Gastrocnemius medialis (tissue), 4 donors: ENCODE data around the gene MAPRE2. TPM values are rescaled to one million over a fixed set of nuclear protein-coding genes. Genes with fewer than 3 reads are reported as not detected.

ENCODE experiments used
- ATAC-seq, 2 donors: fragments of 150-250 bp; one replicate each; pipeline ENCODE4 v1.9.1; 2016
- DNase-seq, 2 donors: peaks; one replicate each; pipeline ENCODE4 v3.0.0-alpha.2; 2019
- H3K27ac ChIP-seq, 4 donors: fragments of 200-600 bp; sonication (generic); 1 replicate in 1 of 4; 2 replicates in 3 of 4; pipeline ENCODE4 v1.5.1; 2016 to 2018; ENCODE audit warnings: mild to moderate bottlenecking in 2 of 4, moderate library complexity in 1 of 4
- H3K27me3 ChIP-seq, 3 donors: fragments of 200-600 bp; sonication (generic) in 2 of 3; 1 replicate in 1 of 3; 2 replicates in 2 of 3; pipeline versions ENCODE4 v1.5.1 to v1.6.0; 2016 to 2019; ENCODE audit warnings: mild to moderate bottlenecking in 1 of 3, moderate library complexity in 1 of 3
- H3K36me3 ChIP-seq, 2 donors: fragments of 200-600 bp; sonication (generic) in 1 of 2; one replicate each; pipeline ENCODE4 v1.5.1; 2017 to 2018
- H3K4me1 ChIP-seq, 2 donors: fragments of 200-600 bp; sonication (generic) in 1 of 2; one replicate each; pipeline ENCODE4 v1.5.1; 2016 to 2017; ENCODE audit warnings: mild to moderate bottlenecking in 2 of 2
- H3K4me3 ChIP-seq, 4 donors: fragments of 200-600 bp; sonication (generic) in 3 of 4; 1 replicate in 1 of 4; 2 replicates in 3 of 4; pipeline ENCODE4 v1.5.1; 2016 to 2019; ENCODE audit warnings: mild to moderate bottlenecking in 2 of 4
- H3K9me3 ChIP-seq, 3 donors: fragments of 200-600 bp; sonication (generic) in 2 of 3; 1 replicate in 1 of 3; 2 replicates in 2 of 3; pipeline ENCODE4 v1.5.1; 2016 to 2019
- CTCF ChIP-seq, 5 experiments: fragments of 450-650 bp in 3 of 5; fragments of 200-600 bp in 2 of 5; sonication (generic) in 2 of 5; IDR thresholded peaks in 4 of 5; conservative IDR thresholded peaks in 1 of 5; 1 replicate in 4 of 5; 2 replicates in 1 of 5; pipeline ENCODE4 v1.5.1; 2016 to 2019; ENCODE audit warnings: antibody characterized with exemption in 5 of 5, mild to moderate bottlenecking in 3 of 5, moderate library complexity in 3 of 5
- POLR2A ChIP-seq, 2 donors: fragments of 450-650 bp; IDR thresholded peaks; one replicate each; pipeline ENCODE4 v1.6.1; 2017; ENCODE audit warnings: antibody characterized with exemption in 2 of 2, mild to moderate bottlenecking in 2 of 2, moderate library complexity in 2 of 2
- in situ Hi-C, 4 donors: fragments of 200-750 bp; cut with MboI; loops; one replicate each; pipeline versions ENCODE4 v1.15.0 to v1.8.0; 2017; ENCODE audit warnings: low sequenced_read_pairs in 4 of 4
- intact Hi-C: fragments of 100-400 bp; cut with DNase I; formaldehyde crosslinking; loops from one replicate; pipeline ENCODE4 v1.15.1; 2023; ENCODE audit warnings: low total_unique reads
- total RNA-seq, 4 donors: library from RNA; depleted of rRNA; stranded (reverse); fragments of >200 nt; gene quantifications; one replicate each; pipeline versions ENCODE4 v1.1.0 to v1.2.3, GENCODE V29; 2016

Gene MAPRE2
- total RNA-seq, 4 donors from 2014 or later: 21.3 to 46.2 (median 34.4) TPM

- no peaks in the 10 kb centered on the region for H3K9me3 ChIP-seq
- in situ Hi-C loops: no loop called here
- TF ChIP-seq POLR2A (IDR thresholded peaks at IDR 0.05) (peak in 1 of 2 donors; percentile 22), CTCF (IDR thresholded peaks at IDR 0.05 in 4 of 5, conservative IDR thresholded peaks at IDR 0.05 in 1 of 5) (no peak)
- H3K4me1 ChIP-seq: peaks cover 61 to 68% of the 10 kb centered on the region in 2 donors
- H3K27ac ChIP-seq: peak overlapping the region; percentile 83 to 87 (median 84)
- ATAC-seq: peak; percentile 87 to 88
- peak; percentile 47 to 64 for DNase-seq
- peak overlapping the region; percentile 5 to 34 (median 22) for H3K4me3 ChIP-seq
- H3K36me3 ChIP-seq: no peaks in the 10 kb centered on the region
- no peaks in the 10 kb centered on the region for H3K27me3 ChIP-seq
- intact Hi-C loops: no loop called here
Measured at GRCh38 chr18:35083174-35083712, 42.0 kb downstream of the MAPRE2 start.

- intact Hi-C loops (loop anchor here (2.0 kb wide), 1 partner anchor 26 kb away; no protein-coding TSS in a partner anchor), in situ Hi-C loops (no loop called here)
- Histone ChIP-seq H3K4me3 (no peak overlapping the region), H3K4me1 (peaks cover 73 to 76% of the 10 kb centered on the region in 2 donors), H3K27me3 (no peaks in the 10 kb centered on the region), H3K9me3 (no peaks in the 10 kb centered on the region), H3K36me3 (no peaks in the 10 kb centered on the region), H3K27ac (peak overlapping the region; percentile 83 to 87 (median 84))
- TF ChIP-seq CTCF (IDR thresholded peaks at IDR 0.05 in 4 of 5, conservative IDR thresholded peaks at IDR 0.05 in 1 of 5) (no peak), POLR2A (IDR thresholded peaks at IDR 0.05) (no peak)
- ATAC-seq (peak in 1 of 2 donors; percentile 29), DNase-seq (no peak)
Measured at GRCh38 chr18:35084494-35085449, 43.6 kb downstream of the MAPRE2 start.

- Histone ChIP-seq H3K9me3 (no peaks in the 10 kb centered on the region), H3K4me1 (peaks cover 73 to 76% of the 10 kb centered on the region in 2 donors), H3K4me3 (no peak overlapping the region), H3K36me3 (no peaks in the 10 kb centered on the region), H3K27ac (peak overlapping the region; percentile 83 to 87 (median 84)), H3K27me3 (no peaks in the 10 kb centered on the region)
- in situ Hi-C loops: no loop called here
- ATAC-seq: peak; percentile 74 to 75
- intact Hi-C loops: loop anchor here (2.0 kb wide), 1 partner anchor 27 kb away; no protein-coding TSS in a partner anchor
- DNase-seq: peak in 1 of 2 donors; percentile 28
- TF ChIP-seq POLR2A (IDR thresholded peaks at IDR 0.05) (peak; percentile 15 to 31), CTCF (IDR thresholded peaks at IDR 0.05 in 4 of 5, conservative IDR thresholded peaks at IDR 0.05 in 1 of 5) (peak in 1 of 5 experiments; percentile 23)
Measured at GRCh38 chr18:35085450-35086380, 44.5 kb downstream of the MAPRE2 start.

- ATAC-seq (no peak), DNase-seq (no peak)
- TF ChIP-seq POLR2A (IDR thresholded peaks at IDR 0.05) (no peak), CTCF (IDR thresholded peaks at IDR 0.05 in 4 of 5, conservative IDR thresholded peaks at IDR 0.05 in 1 of 5) (no peak)
- peaks cover 65 to 76% of the 10 kb centered on the region in 2 donors for H3K4me1 ChIP-seq
- no peak overlapping the region for H3K4me3 ChIP-seq
- H3K27ac ChIP-seq: peak overlapping the region; percentile 83 to 87 (median 84)
- no peaks in the 10 kb centered on the region for H3K36me3 ChIP-seq
- no peaks in the 10 kb centered on the region for H3K27me3 ChIP-seq
- intact Hi-C loops (no loop called here), in situ Hi-C loops (no loop called here)
- H3K9me3 ChIP-seq: no peaks in the 10 kb centered on the region
Measured at GRCh38 chr18:35086704-35087103, 45.5 kb downstream of the MAPRE2 start.
